ENCODE data around the gene TMPRSS3. TPM values are rescaled to one million over a fixed set of nuclear protein-coding genes. Genes with fewer than 3 reads are reported as not detected.

TMPRSS3 gene
- total RNA-seq, 1 donor from 2014 or later = 1.7 TPM

DNA sequence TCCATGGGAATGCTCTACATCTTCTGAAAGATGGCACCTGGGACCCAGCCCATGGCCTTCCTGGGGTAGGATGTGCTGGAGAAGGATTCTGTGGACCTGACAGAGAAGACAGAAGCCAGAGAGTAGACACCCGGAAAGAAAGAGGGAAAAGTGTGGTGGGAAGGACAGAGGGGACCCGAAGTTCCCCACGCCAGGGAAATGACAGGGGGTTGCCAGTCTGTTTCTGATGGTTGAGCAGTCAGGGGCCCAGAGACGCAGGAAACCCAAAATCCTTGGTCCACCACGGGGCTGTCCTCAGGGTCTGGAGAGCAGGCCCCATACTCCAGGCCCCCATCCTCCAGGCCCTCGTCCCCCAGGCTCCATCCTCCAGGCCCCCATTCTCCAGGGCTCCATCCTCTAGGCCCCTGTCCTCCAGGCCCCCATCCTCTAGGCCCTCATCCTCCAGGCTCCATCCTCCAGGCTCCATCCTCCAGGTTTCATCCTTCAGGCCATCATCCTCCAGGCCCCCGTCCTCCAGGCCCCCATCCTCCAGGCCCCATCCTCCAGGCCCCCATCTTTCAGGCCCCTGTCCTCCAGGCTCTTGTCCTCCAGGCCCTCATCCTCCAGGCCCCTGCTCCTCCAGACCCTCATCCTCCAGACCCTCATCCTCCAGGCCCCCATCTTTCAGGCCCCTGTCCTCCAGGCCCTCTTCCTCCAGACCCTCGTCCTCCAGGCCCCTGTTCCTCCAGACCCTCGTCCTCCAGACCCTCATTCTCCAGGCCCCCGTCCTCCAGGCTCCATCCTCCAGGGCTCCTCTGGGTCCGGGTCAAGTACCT, 44.0 kb downstream of the TMPRSS3 start:
- no peak for DNase-seq (ENCODE audit: low spot score)

DNA sequence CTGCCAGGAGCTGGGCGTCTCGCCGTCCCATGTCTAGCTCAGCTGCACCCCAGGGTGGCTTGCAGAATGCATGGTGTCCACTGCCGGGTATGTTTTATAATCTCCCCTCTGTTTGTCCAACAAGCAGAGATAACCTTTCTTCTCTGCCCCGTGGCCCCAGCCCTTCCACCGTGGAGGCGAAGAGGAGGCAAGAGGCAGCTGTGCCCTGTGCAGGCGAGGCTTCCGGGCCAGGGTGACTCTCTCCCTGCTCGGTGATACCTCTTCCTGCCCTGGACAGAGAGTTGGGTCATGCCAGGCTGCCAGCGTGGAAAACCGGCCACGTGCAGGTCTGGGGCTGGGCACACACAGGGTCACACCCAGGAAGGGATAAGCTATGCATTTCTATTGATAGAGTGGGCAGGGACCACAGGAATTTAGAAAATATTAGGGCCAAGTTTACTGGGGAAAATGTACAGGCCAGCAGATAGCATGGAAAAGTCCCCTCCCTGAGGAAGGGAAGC, 44.9 kb downstream of the TMPRSS3 start, which contains the start of gene TFF2:
Gene TFF2 (minus strand): TSS at position 68 of the 500 bp plus-strand sequence. CDS start 37 bp downstream, at position 31.
- DNase-seq (ENCODE audit: low spot score) = no peak

DNA sequence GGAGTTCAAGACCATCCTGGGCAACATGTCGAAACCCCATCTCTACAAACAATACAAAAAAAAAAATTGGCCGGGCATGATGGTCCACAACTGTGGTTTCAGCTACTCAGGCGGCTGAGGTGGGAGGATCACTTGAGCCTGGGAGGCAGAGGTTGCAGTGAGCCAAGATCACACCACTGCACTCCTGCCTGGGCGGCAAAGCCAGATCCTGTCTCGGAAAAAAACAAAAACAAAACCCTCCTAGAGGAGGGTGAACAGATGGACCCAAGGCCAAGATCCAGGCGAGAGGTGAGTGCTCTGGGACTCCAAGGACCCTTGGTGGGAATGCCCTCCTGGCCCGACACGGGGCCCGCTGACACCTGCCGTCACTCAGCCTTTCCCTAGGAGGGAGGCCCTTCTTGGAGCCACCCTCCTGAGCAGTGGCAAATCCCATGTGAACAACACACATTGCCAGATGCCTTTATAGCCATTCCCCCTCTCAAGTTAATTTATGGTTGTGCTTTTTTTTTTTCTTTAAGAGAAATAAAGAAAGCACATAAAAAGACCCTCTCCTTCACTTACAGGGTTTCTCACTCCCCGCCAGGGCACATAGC, 45.4 kb downstream of the TMPRSS3 start:
- no peak for DNase-seq (ENCODE audit: low spot score)

DNA sequence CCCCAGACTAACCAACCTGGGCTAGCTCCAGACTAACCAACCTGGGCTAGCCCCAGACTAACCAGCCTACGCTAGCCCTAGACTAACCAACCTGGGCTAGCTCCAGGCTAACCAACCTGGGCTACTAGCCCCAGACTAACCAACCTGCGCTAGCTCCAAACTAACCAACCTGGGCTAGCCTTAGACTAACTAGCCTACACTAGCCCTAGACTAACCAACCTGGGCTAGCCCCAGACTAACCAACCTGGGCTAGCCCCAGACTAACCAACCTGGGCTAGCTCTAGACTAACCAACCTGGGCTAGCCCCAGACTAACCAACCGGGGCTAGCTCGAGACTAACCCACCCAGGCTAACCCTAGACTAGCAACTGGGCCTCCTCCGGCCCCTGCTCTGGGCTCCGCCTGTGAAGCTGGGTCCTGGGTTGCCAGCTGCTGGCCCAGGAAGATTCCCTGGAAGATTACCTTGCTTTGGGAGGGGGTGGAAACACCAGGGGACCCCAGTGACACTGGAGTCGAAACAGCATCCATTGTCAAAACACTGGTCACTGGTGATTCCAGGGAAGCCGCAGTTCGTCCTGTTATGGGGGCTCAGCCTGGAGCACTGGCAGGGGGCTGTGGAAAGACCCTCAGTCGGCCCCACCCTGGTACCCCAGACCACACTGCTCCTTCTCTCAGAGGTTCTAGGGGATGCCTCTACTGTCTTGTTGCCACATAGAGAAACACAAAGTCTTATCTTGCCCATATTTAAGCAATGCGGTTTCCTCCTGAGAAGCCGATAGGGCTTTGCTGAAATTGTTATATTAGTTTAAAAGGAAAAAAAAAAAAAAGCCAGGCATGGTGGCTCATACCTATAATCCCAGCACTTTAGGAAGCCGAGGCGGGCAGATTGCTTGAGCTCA, 46.2 kb downstream of the TMPRSS3 start:
- no peak for DNase-seq (ENCODE audit: low spot score)

DNA sequence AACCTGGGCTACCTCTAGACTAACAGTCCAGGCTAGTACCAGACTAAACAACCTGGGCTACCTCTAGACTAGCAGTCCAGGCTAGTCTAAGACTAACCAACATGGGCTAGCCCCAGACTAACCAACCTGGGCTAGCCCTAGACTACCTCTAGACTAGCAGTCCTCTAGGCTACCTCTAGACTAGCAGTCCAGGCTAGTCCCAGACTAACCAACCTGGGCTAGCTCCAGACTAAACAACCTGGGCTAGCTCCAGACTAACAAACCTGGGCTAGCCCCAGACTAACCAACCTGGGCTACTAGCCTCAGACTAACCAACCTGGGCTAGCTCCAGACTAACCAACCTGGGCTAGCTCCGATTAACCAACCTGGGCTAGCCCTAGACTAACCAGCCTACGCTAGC, 47.1 kb downstream of the TMPRSS3 start:
- DNase-seq (ENCODE audit: low spot score) = no peak

DNA sequence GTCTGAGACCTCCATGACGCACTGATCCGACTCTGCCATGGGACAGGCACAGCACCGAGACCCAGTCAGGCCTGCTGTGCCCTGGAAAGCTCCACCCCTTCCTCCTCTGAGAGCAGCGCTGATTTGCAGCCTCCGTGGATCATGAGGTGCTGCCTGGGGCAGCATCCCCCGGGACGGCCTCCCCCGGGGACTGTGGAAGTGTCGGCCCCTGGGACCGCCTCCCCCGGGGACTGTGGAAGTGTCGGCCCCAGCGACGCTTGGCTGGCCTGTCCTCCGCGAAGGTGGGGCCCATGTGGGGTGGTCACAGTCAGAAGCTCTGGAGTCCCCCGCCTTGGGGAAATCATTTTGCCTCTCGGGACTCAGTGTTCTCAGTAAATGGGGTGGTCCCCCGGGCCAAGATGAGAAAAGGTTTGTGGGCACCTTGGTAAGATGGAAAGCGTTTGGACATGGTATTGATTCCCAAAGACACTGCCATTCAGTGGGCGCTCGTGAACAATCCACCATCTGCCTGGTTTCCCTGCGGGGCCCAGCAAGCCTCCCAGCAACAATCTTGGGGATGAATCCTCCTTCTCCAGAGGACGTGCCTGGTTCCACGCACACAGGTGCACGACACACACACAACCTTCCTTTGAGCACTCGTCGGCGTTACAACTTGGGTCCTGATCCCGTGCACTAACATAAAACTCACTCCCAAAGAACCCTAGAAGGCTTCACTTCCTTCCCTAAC, 48.1 kb downstream of the TMPRSS3 start:
- peak; percentile 40 for DNase-seq (ENCODE audit: low spot score)

DNA sequence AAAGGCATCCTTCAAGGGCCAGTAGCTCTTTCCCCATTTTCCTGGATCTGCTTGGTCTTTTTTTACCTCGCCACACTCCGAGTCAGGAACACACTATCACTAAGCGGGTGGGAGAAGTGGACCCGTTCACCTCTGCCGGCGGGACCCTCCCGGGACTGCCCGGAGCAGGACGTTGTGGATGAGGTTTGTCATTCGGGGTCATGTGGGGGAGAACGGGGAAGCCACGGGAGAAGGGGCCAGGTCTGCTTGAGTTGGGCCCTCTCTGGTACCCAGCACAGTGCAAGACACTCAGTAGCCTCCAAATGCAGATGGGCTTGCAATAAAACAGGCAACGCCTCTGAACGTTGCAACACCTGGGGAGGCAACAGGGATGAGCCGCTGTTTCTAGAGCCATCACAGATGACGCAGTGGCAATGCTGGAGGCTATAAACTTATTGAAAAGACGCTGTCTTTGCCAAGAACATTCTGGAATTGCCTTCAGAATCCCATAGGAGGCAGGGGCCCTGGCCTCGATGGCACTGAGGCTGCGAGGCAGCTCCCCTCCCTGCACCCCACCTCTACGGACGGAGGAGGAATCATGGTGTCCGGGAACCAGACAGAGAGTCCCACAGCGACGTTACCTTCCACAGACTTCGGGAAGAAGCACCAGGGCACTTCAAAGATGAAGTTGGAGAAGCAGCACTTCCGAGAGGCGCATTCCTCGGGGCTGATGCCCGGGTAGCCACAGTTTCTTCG, 48.8 kb downstream of the TMPRSS3 start:
- peak; percentile 37 for DNase-seq (ENCODE audit: low spot score)

DNA sequence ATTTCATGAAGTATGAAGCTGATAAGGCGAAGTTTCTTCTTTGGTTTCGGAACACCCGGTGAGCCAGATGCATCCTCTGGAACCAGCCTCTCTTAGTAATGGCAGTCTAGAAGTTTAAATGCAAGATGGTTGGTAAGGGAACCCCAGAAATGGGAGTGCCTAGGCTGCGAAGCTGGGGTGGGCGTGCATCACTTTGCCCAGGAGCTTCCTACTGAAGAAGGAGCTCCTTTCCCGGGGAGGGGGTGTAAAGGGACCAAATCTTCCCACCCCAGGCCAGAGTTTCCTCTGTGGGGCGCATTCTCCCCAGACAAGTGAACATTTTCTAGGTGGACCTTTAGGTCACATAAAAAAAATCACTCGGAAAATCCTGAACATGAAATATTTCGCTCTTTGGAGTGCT, 49.4 kb downstream of the TMPRSS3 start:
- peak; percentile 18 for DNase-seq (ENCODE audit: low spot score)

DNA sequence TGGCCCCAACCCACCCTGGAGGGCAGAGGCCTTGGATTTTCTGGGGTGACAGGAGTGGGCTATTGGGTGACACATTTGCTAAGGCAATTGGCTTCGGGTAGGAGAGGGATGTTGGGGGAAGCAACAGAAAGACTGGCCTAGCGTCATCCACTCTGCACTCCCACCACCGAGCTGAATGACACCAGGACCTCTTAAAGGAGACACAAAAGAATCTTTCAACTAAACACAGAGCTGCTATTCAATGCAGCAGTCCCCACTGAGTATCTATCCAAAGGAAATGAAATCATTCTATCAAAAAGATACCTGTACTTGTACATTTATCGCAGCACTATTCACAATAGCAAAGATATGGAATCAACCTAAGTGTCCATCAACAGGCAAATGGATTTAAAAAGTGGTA, 51.2 kb downstream of the TMPRSS3 start:
- DNase-seq (ENCODE audit: low spot score) = peak; percentile 32

DNA sequence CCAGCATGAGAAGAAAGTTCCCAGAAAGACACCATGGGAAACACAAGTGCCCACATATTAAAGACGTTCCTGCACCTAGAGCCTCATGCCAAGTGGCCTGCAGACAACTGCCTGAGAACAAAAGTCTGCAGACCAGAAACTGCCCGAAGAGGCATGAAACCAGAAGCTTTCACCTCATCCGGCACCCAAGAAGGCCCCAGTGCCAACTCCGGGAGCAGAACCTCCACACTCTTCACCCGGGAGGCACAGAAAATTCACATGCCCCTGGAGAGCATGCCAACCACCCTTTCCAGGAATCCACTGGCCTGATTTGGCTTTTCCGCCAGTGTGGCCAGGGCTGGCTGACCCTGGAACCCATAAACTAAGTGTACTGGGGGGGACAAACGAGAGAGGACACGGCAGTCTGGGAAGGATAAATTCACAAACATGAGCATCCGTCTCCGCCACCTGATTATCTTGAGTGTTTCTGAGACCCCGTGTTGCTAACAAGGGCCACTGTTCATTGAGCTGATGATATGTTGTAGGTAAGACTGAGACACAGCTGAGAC, 51.8 kb downstream of the TMPRSS3 start:
- peak; percentile 35 for DNase-seq (ENCODE audit: low spot score)

DNA sequence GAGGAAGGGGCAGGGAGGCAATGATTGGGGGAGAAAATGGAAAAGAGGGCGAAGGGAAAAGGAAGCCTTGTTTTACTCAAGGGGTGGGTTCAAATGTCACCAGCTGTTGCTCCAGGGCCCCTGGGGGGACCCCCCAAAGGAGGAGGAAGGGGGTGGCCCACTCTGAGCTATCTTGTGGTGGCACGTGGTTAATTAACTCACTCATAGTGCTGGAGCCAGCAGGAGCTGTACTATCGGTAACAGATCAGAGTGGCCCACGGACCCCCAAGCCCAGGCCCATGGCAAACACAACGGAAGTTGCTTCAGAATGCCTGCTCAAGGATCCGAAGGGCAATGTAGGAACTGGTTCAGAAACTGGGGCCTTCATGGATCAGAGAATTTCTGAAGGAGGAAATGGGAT, 52.3 kb downstream of the TMPRSS3 start:
- DNase-seq (ENCODE audit: low spot score) = peak; percentile 18

DNA sequence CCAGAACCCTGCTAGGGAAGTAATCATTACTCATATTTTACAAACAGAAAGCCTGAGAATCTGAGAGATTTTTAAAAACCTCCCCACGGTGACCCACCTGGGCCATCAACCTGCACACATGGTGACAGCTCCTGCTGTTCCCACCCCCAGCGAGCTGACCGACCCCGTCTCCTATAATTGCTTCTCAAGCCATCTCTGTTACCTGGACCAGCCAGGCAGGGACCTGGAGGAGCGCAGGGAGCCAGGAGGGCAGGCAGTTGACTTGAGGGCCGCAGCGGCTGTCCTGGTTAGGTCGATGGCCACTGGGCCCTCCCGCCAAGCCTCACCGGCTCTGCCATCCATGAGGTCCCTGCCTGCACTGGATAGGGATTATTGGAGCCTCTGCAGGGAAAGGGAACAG, 52.8 kb downstream of the TMPRSS3 start:
- peak; percentile 29 for DNase-seq (ENCODE audit: low spot score)

DNA sequence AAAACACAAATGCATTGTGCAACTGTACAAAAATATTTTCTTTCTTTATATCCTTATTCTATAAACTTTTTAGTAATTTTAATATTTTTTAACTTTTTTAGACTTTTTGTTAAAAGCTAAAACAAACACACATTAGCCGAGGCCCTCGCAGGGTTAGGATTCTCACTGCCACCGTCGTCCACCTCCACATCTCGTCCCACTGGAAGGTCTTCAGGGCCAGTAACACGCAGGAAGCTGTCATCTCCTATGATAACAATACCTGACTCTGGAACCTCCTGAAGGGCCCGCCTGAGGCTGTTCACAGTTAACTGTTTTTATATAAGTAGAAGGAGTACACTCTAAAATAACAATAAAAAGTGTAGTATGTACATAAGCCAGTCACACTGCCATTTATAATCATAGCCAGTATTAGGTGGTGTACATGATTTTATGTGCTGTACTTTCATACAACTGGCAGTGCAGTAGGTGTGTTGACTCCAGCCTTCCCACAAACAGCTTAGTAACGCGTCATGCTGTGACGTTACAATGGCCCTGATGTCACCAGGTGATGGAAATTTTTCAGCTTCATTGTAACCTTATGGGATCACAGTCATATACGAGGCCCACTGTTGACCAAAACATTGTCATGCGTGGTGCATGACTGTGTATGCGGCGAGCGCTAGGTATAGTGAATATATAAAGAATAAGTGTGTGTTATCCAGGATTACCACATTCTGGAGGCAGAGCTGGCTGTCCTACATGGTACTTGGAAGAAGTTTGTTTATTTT, 53.9 kb downstream of the TMPRSS3 start:
- no peak for DNase-seq (ENCODE audit: low spot score)

DNA sequence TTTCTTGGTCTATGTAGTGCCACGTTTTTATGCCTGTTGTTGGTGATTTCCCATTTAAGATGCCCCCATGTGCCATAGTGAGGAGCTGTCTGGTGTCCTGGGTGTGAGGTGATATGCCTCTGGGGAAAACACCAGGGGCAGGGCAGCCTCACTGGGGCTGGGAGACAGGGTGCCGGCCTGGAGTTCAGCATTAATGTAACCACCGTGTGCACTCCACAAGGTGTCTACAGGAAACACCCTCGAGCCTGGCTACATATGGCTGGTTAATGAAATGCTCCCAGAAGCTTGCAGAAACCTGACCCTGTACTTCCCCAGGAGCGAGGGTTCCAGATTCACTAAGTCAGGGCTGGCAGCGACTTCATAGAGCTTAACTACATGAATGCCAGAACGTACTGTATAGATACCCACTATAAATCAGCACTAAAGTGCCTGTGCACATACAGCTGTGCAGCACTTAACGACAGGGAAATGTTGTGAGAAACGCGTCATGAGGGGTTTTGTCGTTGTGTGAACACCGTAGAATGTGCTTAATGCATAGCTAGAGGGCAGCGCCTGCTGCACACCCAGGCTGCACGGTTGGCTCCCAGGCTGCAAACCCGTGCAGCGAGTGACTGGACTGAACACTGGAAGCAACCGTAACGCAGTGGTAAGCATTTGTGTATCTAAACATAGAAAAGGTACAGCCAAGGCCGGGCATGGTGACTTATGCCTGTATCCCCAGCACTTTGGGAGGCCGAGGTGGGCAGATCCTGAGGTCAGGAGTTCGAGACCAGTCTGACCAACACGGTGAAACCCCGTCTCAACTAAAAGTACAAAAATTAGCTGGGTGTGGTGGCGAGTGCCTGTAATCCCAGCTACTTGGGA, 55.4 kb downstream of the TMPRSS3 start:
- DNase-seq (ENCODE audit: low spot score) = peak; percentile 20

DNA sequence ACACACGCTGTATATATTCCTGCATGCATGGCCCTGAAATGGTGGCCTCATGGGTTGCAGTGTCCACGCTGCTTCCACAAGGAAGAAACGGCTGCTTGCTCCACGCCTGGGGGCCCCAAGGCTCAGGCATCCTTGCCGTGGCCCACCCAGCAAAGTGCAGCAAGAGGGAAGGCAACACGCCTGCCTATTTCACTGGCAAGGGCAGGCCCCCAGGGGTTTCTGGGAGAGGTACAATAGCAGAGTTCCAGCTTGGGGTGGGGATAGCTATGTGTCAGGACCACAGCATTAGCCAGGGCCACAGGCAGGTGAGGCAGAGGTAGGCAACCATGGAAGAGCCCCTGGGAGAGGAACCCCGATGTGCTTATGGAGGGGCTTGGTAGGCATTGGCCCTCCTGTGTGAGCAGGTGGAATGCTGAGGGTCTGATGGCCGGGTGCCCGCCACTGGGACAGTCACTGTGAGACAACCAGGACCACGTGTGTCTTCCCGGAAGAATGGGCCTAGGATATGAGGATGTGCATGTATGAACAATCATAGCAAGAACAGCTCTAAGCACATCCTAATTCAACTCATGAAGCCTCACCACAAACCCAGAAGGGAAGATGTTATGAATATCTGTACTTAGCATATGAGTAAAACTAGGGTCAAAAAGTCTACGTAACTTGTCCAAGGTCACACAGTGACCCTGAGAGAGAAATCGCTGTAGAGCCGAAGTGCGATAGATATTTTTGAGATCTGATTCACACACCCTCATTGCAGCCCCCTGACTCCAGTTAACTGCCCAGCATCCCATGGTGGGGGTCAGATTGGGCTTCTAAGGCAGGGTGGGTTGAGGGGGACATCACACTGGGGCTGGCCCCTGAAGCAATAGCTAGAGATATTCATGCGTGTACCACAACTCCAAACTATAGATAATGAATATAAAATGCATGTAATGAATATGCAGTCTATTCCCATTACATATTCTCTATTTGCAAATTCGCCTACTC, 56.8 kb downstream of the TMPRSS3 start:
- DNase-seq (ENCODE audit: low spot score) = peak; percentile 38

DNA sequence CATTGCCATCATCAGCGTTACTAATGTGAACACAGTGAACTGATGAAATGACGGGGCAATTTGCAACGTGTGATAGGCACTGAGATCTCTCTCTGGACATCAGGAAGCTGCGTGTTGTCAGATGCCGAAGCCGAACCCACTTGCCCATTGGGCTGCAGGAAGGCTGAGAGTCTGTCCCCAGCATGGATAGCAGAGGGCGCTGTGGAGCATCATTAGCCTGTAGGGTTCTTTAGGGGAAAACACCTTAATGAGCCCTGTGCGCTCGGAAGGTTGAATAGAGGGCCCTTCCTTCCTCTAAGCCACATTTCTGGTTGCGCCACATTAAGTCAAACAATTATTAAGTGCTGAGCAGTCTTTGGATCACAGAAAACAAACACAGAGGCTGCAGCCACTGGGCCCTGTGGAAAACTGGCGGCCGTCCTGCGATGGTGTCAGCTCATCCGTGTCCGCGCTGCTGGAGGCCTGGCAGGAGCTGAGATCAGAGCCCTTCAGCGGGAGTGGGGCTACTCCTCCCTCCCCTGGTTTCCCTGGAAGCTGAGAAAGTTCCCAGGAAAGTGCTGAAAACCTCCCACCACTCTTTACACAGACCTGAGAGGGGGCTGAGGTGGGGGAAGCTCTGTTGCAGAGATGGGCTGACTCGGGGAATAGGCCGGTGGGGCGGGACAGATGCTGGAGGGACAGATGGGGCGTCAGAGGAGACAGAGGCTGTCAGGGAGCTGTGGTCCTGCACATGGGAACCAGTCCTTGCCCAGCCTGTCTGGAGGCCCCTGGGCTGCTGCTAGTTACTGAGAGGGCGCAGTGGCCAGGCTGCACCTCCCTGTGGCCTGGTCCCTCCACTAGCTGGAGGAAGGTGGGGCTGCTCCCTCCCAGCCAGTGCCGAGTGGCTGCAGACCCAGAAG, 57.8 kb downstream of the TMPRSS3 start:
- peak; percentile 87 for DNase-seq (ENCODE audit: low spot score)

All from ureter (tissue), 1 donor.